ENCODE measurements around the gene FNBP1.
"Not testable (repeated sequence)": the region's sequence is repeated elsewhere in the genome, so short reads cannot be mapped to it uniquely, and the experiment has no call there.

The FNBP1 gene

DNA sequence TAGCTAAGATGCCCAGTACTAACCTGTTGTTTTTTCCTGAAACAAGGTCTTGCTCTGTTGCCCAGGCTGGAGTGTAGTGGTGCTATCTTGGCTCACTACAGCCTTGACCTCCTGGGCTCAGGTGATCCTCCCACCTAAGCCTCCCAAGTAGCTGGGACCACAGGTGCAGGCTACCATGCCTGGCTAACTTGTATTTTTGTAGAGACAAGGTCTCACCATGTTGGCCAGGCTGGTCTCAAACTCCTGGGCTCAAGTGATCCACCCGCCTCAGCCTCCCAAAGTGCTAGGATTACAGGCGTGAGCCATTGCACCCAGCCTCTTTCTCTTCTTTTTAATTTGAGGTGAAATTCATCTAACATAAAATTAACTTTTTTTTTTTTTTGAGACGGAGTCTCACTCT, 21.1 kb downstream of the FNBP1 start:
- not testable (repeated sequence) for DNase-seq (ENCODE audit: low read depth)

DNA sequence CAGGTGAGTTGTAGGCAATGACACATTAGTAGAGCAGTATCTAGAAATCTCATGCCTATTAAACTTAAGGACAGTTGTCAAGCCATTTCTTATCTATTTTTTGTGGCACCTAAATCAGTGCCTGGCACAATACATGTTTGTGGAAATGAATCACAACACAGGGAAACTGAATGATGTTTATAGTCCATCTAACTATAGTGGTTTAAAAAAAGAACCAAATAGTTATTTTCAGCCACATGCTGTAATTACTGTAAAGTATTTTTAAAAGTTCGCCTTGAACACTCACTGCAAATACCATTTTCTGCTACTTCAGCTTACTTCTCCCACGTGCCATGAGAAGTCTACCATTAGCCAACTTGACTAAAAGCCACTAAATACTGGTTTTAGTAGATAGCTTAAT, 21.9 kb downstream of the FNBP1 start:
- no peak for DNase-seq (ENCODE audit: low read depth)

DNA sequence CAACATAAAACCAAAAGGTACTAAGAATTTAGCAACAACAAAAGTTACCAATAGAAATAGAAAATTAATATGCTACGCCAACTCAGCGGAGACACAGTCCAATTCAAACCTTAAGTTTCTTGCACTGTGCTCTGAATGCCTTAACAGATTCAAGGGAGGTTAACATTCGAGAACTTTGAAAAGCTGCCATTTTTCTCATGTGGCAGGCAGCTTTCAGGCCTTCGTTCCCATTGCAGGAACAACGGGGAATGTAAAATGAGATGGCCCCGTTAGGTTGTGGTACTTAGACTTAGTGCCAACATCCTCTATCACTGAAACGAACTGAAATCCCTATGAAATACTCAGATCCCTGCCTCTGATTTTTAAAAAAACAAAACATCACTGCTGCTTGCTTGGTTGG, 22.4 kb downstream of the FNBP1 start:
- DNase-seq (ENCODE audit: low read depth), result no peak

DNA sequence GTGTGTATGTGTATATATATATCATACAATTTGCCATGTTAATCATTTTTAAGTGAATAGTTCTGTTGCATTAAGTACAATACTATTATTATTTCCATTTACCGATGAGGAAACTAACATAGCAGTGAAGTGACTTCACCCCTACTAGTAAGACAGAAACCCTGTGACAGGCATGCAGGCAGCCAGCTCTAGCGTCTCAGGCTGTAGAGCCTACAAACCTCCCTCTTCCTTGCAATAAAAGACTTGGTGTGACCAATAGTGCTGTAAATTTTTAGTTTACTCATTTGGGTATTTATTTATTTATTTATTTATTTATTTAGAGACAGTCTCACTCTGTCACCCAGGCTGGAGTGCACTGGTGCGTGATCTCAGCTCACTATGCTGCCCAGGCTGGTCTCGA, 24.7 kb downstream of the FNBP1 start:
- no peak for DNase-seq (ENCODE audit: low read depth)

DNA sequence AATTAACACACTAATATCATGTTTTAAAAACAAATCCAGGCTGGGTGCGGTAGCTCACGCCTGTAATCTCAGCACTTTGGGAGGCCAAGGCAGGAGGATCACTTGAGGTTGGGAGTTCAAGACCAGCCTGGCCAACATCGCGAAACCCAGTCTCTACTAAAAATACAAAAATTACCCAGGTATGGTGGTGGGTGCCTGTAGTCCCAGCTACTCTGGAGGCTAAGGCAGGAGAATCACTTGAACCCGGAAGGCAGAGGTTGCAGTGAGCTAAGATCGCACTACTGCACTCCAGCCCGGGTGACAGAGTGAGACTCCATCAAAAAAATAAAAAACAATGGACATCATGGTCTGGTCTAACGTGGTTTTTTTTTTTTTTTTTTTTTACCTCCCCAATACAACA, 25.5 kb downstream of the FNBP1 start:
- DNase-seq (ENCODE audit: low read depth), result not testable (repeated sequence)

DNA sequence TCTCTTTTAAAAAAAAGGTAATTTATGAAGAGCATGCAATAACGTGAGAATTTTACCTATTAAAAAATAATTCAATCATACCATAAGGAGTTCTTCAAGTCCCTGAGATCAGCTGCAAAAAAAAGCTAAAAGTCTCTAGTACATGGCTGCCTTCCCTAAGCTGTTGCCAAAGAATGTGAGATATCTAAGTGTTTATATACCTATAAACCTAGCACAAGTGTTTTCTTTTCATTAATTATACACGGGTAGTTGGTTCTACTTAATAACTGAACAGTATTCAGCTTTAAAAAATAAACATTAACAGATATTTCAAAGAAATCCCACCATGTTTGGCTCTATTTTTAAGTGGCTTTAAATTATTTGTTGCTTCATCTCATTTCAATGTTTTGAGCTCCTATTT, 25.9 kb downstream of the FNBP1 start:
- no peak for DNase-seq (ENCODE audit: low read depth)

DNA sequence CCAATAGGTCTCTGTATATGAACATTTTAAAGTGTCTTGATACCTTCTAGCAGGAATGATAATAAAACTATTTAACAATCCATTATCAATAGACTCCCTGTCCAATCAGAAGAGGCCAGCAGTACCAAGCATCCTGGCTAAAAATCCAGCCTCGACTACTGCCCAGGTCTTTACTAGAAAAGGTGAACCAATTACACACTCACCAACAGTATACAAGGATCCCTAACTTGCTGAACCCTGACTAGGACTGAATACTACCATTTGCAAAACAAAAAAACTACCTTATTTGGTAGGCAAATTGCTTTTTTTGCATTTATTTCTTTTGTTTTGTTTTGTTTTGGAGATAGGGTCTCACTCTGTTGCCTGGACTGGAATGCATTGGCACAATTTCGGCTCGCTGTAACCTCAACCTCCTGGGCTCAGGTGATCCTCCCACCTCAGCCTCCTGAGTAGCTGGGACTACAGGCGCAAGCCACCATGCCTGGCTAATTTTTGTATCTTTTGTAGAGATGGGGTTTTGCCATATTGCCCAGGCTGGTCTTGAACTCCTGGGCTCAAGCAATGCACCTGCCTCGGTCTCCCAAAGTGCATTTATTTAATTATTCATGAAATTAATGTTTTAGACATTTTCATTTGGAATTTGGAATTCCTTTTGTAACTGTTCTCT, 27.5 kb downstream of the FNBP1 start:
- DNase-seq (ENCODE audit: low read depth), result no peak

DNA sequence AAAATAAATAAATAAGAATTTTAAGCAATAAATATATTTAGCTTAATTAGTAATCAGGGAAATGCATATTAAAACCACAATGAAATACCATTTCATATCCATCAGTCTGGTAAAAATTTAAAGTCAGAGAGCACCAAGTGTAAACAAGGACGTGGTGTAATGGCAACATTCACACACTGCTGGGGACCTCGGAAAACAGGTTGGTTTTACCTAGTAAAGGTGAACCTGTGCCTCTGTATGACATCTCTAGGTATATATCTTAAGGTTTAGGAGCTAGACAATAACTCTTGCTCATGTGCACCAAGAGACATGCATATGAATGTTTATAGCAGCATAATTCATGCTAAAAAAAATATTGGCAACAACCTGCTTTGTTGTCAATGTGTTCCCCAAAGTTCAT, 29.7 kb downstream of the FNBP1 start:
- DNase-seq (ENCODE audit: low read depth), result no peak

DNA sequence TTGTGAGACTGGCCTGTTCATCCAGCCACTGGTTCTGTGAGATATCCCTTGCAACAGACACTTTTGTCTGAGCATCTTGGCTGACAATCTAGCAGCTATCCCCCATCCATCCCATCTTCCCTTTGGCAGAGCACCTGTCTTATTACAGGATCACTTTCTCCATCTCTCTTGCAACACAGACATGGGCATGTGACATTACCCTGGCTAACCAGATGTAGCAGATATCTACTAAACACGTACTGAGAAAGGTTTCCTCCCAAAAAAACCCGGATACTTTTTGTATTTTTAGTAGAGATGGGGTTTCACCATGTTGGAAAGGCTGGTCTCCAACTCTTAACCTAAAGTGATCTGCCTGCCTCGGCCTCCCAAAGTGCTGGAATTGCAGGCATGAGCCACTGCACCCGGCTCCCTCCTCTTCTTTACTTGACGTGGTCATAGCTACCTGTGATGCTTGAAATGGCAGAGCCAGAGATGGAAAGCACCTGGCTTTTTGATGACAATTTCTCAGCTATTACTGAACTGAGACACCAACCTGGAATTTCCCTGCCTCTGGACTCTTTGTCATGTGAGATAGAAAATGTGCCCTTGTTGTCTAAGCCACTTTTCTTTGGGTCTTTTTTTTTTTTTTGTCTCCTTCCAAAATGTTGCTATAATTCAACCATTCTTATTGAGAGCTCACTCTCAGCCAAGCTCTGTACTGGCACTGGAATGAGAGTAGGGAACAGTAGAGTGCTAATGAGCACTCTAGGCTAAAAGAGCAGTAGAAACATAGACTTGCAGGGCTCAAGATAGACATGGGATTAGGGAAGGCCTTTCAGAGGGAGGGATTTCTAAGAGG, 32.6 kb downstream of the FNBP1 start:
- no peak for DNase-seq (ENCODE audit: low read depth)

DNA sequence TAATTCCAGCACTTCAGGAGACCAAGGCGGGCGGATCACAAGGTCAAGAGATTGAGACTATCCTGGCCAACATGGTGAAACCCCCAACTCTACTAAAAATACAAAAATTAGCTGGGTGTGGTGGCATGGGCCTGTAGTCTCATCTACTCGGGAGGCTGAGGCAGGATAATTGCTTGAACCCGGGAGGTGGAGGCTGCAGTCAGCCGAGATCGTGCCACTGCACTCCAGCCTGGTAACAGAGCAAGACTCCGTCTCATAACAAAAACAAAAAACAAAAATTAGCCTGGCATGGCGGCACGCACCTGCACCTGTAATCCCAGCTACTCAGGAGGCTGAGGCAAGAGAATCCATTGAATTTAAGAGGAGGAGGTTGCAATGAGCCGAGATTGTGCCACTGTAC, 33.4 kb downstream of the FNBP1 start:
- DNase-seq (ENCODE audit: low read depth), result not testable (repeated sequence)

DNA sequence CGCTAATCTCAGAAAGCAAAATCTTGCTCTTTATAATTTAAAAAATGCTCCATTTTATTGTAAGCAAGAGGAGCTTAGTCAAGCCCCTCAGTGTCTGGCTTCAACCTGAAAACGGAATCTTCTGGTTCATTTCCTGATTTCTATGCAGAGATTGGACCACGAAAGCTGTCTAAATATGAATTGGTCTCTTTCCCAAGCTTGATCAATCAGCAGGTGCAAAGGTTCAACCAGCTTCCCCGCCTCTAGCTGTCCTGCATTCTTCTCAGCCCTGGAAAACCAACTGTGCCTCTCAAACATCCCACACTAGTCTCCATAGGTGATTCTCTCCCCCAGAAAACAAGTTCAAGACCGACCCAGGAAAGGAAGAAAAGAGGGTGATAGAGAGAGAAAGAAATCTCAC, 34.5 kb downstream of the FNBP1 start:
- no peak for DNase-seq (ENCODE audit: low read depth)

DNA sequence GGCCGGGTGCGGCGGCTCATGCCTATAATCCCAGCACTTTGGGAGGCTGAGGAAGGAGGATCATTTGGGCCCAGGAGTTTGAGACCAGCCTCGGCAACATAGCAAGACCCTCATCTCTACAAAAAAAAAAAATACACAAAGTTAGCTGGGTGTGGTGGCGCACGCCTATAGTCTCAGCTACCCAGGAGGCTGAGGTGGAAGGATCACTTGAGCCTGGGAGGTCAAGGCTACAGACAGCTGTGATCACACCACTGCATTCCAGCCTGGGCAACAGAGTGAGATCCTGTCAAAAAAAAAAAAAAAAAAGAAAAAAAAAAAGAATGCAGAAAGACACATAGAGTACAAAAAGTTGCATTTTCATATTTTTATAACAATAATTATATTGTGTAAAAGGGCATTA, 36.0 kb downstream of the FNBP1 start:
- DNase-seq (ENCODE audit: low read depth), result not testable (repeated sequence)

DNA sequence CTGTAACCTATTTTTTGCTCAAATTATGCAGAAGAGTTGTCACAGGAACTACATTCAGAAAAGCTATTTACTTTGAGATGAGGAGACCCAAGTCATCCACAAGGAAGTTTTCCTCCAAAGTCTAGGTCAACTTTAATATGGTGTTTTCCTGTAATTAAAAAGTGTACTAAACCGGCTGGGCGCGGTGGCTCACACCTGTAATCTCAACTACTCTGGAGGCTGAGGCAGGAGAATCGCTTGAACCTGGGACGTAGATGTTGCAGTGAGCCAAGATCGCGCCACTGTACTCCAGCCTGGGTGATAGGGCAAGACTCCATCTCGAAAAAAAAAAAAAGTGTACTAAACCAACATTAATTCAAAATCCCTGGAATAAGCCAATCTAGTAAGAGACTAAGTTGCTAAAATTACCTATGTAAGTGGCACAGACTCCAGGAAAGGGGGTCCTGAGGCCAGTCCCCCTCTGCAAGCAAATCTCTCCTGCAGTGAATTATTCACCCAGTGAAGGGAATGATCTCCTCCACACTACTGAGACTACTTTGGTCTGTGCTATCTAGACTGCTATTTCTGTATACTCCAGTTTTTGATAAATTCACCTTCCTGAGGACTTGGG, 38.9 kb downstream of the FNBP1 start:
- no peak for DNase-seq (ENCODE audit: low read depth)

DNA sequence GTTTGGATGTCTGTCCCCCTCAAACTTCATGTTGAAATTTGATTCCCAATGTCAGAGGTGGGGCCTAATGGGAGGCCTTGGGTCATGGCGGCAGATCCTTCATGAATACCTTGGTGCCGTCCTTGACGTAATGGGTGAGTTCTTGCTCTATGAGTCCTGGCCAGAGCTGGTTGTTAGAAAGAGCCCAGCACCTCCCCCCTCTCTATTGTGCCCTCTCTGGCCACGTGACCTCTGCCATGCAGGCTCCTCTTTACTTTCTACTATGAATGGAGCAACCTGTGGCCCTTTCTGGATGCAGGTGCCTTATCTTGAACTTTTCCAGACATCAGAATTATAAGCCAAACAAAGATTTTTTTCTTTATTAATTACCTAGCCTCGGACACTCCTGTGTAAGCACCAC, 40.7 kb downstream of the FNBP1 start:
- no peak for DNase-seq (ENCODE audit: low read depth)

DNA sequence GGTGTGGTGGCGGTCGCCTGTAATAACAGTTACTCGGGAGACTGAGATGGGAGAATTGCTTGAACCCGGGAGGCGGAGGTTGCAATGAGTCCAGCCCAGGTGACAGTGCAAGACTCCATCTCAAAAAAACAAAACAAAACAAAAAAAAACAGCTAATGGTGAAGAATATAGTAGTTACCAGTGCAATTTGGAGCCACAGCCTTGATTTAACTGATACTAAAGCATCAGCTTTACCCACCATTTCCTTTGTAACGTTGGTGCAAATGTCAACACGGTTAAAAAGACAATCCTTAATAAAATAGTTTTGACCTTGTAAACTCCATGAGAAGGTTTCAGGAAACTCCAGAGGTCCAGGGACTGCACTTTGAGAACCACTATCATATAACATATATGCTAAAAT, 41.8 kb downstream of the FNBP1 start:
- no peak for DNase-seq (ENCODE audit: low read depth)

DNA sequence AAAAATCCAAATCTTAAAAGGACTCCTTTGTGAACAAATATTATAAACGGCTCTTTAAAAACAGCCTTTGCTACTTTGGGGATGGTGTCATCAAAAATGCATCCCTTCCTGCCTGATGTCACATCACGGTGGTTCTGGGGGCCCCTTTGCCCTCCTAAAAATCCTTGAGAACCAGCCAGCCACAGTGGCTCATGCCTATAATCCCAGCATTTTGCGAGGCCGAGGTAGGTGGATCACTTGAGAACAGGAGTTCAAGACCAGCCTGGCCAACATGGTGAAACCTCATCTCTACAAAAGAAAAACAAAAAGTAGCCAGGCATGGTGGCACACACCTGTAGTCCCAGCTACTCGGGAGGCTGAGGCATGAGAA, 43.9 kb downstream of the FNBP1 start:
- no peak for DNase-seq (ENCODE audit: low read depth)

DNA sequence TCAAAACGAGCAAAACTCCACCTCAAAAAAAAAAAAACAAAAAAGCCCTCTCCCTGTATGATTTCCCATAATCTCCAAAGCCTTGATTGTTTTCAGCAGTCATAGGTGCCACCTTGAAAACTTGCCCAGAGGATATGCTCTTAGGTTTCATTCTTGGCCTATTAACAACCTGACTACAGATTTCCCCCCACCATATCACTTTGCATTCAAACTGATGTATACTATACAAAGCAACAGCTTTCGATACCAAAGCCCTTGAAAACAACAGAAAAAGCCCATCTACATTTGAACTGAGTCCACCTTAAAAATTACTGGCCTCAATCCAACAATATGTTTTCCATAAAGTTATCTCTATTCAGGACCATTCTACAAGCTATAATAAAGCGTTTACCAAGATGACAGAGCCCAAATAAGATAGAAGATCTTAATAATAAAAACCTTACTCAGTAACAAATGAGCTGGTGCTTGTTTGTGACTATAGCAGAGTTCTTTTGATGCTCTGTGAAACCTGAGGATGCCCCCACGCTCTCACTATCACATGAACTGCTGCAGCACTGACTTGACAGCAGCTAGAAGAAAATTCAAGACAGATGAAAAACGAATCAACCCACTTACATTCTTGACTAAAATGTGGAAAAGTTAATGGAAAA, 44.4 kb downstream of the FNBP1 start:
- no peak for DNase-seq (ENCODE audit: low read depth)

DNA sequence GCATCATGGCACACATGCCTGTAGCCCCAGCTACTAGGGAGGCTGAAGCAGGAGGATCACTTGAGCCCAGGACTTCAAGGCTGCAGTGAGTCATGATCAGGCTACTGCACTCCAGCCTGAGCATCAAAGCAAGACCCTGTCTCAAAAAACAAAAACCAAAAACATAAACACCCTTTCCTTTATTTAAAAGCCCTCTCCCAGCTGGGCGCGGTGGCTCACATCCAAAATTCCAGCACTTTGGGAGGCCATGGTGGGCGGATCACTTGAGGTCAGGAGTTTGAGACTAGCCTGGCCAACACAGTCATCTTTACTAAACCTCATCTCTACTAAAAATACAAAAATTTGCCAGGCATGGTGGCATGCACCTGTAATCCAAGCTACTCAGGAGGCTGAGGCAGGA, 45.3 kb downstream of the FNBP1 start:
- DNase-seq (ENCODE audit: low read depth), result not testable (repeated sequence)

DNA sequence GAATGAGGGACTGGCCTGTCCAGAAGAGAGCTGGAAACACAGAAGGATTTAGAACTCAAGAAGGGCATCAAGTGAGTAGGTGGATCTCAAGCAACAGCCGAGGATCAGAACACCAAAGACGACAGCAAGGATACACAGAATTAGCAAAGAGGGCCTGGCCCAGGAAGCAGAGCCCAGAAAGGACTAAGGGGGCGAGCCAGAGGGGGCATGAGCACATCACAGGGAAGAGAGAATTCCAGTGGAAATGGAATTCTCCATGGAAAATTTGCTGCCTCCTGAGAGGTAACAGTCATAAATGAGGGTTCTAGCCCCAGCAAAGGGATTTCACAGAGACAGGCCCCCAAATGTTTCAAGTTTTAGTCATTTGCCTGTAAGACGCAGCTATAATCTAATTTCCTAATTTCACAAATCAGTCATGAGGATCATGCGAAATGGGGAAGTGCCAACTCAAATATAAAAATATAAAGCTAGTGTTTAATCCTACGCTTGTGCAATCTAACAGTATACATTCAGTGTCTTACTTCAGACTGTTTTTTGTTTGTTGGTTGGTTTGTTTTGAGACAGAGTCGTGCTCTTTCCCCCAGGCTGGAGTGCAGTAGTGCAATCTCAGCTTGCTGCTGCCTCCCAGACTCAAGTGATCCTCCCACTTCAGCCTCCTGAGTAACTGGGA, 46.7 kb downstream of the FNBP1 start:
- no peak for DNase-seq (ENCODE audit: low read depth)

DNA sequence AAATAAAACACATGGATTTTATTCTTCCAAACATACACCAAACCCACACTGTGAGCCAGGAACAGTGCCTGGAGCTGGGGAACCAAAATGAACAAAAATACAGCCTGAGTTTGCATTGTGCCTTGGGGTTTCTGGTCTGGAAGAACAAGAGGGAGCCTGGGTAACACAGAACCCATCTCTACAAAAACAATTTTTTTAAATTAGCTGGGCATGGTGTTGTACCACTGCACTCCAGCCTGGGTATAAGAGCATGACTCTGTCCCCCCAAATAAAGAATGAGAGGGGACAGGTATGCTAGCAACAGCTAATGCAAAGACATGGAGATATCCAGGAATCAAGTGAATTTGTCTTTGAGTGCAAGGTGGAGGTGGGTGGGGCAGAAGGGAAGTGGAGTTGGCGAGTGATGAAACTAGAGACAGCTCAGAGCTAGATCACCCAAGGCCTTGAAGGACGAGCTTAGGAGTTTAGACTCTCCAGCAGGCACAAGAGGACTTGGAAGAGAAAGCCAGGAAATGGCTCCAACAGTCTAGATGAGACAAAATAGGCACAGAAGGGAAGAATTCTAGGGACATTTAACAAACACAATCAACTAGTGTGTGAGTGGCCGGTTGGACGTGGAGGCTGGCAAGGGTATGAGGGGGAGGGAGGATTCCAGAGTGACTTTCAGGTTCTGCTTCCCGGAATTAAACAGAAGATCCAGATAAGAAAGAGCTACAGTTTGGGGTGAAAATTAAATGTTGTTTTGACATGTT, 47.4 kb downstream of the FNBP1 start:
- DNase-seq (ENCODE audit: low read depth), result no peak

DNA sequence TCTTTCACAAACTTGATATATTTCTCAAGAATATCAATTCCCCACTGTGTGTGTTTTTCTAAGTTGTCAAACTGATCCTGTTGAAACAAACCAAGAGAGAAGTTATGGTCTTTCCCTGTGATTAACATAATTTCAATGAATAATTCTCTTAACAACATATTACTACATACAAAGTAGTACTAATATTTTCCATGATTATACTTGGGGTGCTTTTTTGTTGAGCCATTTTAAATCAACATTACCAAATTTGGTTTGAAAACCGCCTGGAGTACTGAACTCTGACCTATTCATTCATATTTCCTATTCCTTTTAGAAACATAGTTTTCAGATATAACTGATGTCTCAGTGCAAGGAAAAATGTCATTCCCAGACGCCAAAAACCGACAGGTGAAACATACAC, 48.1 kb downstream of the FNBP1 start:
- DNase-seq (ENCODE audit: low read depth), result no peak

DNA sequence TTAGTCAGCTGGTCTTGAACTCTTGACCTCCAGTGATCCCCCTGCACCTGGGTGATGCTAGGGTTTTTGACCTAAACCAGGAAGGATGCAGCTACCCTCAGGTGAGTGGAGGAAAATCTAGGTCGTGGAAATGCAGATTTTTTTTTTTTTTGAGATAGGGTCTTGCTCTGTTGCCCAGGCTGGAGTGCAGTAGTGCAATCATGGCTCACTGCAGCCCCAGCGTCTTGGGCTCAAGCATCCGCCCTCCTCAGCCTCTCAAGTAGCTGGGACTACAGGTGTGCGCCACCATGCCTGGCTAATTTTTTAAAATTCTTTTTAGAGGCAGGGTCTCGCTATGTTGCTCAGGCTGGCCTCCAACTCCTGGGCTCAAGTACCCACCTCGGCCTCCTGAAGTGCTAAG, 51.9 kb downstream of the FNBP1 start:
- not testable (repeated sequence) for DNase-seq (ENCODE audit: low read depth)
